ENCODE data around the gene SPX.

The SPX gene

GRCh38 chr12:21526053-21526452 lies at the start of gene SPX:
Gene SPX (plus strand): TSS chr12:21526296. CDS start chr12:21526473, 177 bp downstream.
- DNase-seq: no peak

DNA sequence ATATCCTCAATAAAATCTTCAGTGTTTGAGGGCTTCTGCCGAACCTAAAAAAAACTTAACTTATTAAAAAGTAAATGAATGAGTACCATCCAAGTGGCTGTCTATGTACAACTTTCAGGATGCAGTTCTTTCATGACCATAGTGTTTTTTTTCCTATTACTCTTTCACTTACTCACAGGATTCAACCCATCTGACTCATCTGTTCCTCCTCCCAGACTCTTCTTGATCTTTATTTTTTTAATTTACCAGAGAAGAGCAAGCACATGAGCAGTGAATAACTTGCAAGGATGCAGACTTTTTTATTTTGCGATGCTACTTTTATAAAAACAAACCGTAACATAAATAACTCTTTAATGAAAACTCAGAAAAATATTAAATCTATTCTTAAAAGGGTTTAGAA lies 49.1 kb upstream of the SPX start:
- DNase-seq: no peak

GRCh38 chr12:21478756-21479455 lies 47.2 kb upstream of the SPX start:
- no peak for DNase-seq

DNA sequence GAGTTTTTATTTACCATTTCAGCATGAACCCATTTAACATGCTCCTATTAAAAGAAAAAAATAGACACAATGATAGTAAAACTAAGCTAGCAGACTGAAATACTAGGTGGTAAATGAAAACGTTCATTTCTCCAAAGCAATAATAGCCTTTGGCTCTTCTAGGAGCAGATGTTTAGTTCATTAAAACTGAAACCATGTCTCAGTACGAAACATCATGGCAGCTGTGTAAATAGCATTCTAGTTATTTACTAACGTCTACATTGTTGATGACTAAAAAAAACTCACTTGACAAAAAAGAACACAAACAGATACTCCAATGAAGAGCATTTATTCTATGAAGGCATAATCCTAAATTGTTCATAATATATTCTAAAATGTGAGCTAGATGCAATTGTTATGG lies 42.6 kb upstream of the SPX start:
- peak; percentile 1 for DNase-seq

- DNase-seq: no peak
Measured at GRCh38 chr12:21485998-21486397, 40.1 kb upstream of the SPX start.

DNA sequence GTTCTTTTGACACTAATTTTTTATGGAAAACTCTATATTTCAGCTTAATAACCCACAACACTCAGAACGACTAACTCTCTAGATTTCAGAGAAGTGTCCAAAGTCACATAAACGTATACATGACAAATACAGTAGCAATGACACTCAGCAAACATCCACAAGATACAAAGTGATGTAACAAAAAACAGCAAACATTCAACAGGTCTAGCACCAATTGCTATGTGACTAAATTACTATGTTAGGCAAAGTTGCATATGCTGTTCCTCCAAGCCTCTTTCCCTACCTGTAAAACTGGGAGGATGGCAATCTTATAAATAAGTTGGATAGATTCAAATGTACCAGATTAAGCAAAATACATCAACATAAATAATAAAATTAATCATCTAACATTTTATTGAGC lies 26.3 kb upstream of the SPX start:
- no peak for DNase-seq

- DNase-seq: no peak
Measured at GRCh38 chr12:21500786-21501257, 25.3 kb upstream of the SPX start.

GRCh38 chr12:21501258-21502163 lies 24.6 kb upstream of the SPX start, which contains the start of the genes GOLT1B and RECQL:
Gene GOLT1B (plus strand): TSS chr12:21501789. CDS start chr12:21501924, 135 bp downstream.
Gene RECQL (minus strand): TSS chr12:21501635. CDS start chr12:21499570, 2,065 bp downstream.
- DNase-seq: peak; percentile 90

DNA sequence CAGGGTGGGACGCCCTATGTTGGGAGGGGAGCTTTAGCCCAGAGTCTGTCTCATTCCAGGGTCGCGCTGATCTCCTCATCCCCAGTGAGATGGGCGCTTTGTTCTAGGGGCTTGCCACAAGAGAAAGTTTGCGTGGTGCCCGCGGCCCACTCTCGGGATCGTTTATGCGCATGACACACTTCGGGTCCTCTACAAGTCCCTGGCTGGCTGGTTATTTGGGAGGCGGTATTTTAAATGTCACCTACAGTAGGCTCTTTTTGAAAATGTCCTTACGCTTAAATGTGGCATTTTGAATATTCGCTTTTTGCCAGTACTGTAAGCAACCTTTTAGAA lies 24.0 kb upstream of the SPX start:
- DNase-seq: no peak

DNA sequence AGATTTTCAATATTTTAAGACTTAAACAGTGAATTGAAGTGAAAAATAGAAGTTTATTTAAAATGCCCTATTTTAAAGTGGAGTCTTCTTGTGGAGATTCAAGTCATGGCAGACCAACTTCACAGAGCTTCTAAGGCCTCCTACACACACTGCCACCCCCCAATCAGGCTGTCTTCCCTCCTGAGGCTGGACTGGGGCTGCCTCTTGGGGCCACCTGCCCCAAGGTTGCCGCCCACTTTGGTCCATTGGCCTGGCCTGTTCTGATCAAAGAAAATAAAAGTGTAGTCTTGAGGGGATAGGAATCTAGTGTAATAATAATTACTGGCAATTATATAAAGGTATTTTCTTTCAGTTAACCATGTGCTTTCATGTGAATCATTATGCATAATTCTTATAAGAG lies 23.2 kb upstream of the SPX start:
- no peak for DNase-seq

DNA sequence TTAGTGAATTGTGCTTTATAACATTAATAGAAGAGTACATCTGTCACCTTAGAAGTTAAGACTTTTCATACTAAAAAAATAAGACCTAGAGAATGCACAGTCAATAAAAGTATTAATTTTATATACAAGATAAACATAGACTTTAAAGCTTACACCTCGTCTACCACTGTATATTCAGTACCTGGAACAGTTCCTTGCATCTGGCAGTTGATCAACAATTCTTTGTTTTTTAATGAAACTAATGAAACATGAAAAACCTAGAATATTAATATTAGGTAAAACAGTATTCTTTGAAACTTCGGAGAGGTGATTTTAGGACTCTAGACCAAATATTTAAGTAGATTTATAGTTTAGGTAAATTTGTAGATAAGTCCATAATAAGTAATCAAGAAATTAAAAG lies 20.2 kb upstream of the SPX start:
- DNase-seq: no peak

- DNase-seq: no peak
Measured at GRCh38 chr12:21507849-21508248, 18.2 kb upstream of the SPX start.

DNA sequence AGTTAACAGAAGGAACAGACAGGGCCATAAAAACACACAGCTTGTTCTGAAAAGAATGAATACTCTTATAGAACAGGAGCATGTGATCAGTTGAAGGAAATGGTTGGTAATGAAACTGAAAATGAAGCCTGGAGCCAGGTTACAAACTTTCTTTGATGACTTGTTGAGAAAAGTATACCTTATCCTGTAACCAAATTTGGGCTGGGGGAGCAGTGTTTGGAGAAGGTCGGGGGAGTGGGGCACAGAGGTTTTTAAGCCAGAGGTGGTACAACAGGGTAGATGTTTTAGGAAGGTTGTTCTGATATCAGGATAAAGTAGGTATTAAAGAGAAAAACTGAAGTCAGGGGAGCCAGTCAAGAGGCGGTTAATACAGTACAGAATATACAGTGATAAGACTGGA lies 16.3 kb upstream of the SPX start:
- no peak for DNase-seq

DNA sequence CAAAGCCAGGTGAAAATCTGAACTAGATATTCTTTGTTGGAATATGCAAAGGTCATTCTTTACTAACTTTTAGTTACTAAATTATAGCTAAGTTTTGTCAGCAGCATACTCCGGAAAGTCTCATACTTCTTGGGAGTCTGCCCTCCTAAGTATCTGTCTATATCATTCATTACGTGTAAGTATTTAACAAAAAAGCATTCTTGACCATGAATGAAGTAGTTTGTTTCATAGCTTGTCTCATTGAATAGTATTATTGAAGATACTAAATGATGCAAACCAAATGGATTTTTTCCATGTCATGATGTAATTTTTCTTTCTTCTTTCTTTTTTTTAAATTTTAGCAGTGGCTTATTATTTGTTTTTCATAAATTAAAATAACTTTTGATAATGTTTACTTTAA lies 9.8 kb upstream of the SPX start:
- no peak for DNase-seq

DNA sequence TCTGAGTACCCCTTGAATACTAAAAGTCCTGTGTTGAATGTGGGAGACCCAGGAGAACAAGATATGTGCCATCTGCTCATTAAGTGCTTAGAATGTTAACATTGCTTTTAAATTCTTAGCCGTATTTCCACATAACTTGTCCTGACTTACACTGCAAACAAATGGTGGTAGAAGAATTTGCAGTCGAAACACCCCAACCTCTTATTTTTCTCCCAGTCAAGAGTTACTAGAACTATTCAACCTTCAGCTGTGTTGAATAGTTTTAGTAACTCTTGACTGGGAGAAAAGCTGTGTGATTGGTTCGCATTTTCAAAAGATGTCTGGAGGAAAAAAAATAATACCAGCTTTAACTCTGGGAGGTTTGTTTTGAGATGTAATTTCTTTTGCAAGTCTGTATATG lies 7.6 kb upstream of the SPX start:
- DNase-seq: no peak

DNA sequence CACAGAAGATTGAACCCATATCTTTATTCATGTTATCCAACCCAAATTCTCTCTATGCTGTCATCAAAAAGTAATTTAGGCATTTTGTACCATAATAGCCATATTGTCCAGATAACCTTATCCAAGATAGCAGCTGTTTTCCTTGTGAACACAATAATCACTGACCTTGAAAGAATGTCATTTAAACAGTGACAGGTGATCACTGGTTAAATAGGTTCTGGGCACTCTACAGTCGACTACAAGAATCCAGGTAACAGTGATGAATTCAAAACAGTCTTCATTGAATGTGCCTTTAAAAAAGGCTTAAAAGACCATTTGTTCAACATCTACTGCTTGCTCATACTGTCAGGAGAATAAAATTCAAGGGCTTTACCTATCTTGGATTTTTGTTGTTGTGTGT lies 4.6 kb upstream of the SPX start:
- no peak for DNase-seq

GRCh38 chr12:21523148-21523547 lies 2.9 kb upstream of the SPX start:
- no peak for DNase-seq

DNA sequence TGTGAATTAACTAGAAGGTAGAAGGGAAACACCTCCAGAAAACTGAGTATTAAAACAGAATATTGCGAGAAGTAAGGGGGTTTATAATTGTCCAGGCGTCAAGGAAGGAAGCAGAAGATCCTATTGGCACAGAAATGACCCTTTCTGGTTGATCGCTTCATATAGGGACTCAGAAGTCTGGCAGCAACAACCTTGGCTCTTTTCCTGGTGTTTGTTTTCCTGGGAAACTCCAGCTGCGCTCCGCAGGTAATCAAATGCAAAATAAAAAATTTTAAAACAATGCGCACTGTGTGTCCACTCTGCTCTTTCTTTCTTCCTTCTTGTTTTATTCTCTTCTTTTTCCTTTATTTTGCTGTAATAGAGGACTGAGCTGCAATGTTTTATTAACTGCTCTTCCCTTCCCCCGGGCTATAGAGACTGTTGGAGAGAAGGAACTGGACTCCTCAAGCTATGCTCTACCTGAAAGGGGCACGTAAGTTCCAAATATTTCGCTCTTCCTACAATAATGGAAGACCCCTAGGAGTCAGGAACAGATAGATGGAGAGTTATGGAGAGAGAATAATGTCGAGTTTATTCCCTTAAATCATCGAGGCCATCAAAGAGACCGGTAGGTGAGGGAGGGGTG lies 737 bp downstream of the SPX start:
- DNase-seq: no peak

GRCh38 chr12:21527451-21528180 lies 1.5 kb downstream of the SPX start:
- peak; percentile 67 for DNase-seq

GRCh38 chr12:21528953-21529352 lies 2.9 kb downstream of the SPX start:
- no peak for DNase-seq

- DNase-seq: no peak
Measured at GRCh38 chr12:21529456-21529855, 3.4 kb downstream of the SPX start.

- no peak for DNase-seq
Measured at GRCh38 chr12:21538061-21538653, 12.1 kb downstream of the SPX start.

DNA sequence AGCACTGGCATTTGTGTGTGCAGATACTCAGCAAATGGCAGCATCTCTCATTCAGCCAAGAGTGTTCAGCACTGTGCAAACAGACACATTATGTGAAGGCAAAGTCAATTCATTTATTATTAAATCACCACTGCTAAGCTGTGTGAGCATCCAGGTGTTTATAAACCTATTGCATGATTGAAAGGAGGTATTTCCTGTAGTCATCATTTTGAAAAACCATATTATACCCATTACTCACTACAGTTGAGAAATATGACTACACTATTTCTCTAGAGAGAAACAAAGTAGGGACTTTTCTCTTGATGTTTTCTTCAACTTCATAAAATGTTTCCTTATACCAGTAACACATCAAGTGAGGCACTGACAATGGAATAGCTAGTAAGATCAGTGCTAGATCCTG lies 13.7 kb downstream of the SPX start:
- DNase-seq: no peak
